ENCODE data around the gene GPHB5.

- TF ChIP-seq, protein P1, sequence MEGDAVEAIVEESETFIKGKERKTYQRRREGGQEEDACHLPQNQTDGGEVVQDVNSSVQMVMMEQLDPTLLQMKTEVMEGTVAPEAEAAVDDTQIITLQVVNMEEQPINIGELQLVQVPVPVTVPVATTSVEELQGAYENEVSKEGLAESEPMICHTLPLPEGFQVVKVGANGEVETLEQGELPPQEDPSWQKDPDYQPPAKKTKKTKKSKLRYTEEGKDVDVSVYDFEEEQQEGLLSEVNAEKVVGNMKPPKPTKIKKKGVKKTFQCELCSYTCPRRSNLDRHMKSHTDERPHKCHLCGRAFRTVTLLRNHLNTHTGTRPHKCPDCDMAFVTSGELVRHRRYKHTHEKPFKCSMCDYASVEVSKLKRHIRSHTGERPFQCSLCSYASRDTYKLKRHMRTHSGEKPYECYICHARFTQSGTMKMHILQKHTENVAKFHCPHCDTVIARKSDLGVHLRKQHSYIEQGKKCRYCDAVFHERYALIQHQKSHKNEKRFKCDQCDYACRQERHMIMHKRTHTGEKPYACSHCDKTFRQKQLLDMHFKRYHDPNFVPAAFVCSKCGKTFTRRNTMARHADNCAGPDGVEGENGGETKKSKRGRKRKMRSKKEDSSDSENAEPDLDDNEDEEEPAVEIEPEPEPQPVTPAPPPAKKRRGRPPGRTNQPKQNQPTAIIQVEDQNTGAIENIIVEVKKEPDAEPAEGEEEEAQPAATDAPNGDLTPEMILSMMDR (IDR thresholded peaks at IDR 0.05): no peak
- no peak for TF ChIP-seq POLR2A (IDR thresholded peaks at IDR 0.05)
Observed at GRCh38 chr14:63299351-63300110, 19.2 kb downstream of the GPHB5 start.

Data from esophagus squamous epithelium (tissue), 4 donors.